Activated CD8-positive, alpha-beta T cell treated with anti-CD3 and anti-CD28 coated beads, Interleukin-2, amount 10 ng/mL, durations not matched to agents 7 days and 5 days (primary cell): ENCODE data around the gene HMG20A. TPM values are rescaled to one million over a fixed set of nuclear protein-coding genes. Genes with fewer than 3 reads are reported as not detected.

Experiments
- ATAC-seq: fragments of 150-1000 bp; cut with Tn5 transposase; one replicate; pipeline ENCODE4 v1.10.0; 2021; ENCODE audit warnings: moderate library complexity
- CTCF ChIA-PET: fragments of 350-600 bp; sonication (Branson Sonifier 250); formaldehyde crosslinking; loops from one replicate; lab custom pipeline; 2021; ENCODE audit warnings: antibody characterized with exemption; lab: Charles Lee
- POLR2A ChIA-PET: fragments of 350-600 bp; sonication (Branson Sonifier 250); formaldehyde crosslinking; loops from one replicate; lab custom pipeline; 2021; ENCODE audit warnings: antibody characterized with exemption; lab: Charles Lee
- DNase-seq: peaks from one replicate; pipeline ENCODE4 v3.0.0-alpha.2; 2020
- H3K27ac Mint-ChIP-seq: one replicate; pipeline ENCODE4 v1.8.0; 2021; ENCODE audit warnings: mild to moderate bottlenecking, mixed read lengths
- H3K27me3 Mint-ChIP-seq: one replicate; pipeline ENCODE4 v1.8.0; 2021; ENCODE audit warnings: low read depth, mixed read lengths
- H3K36me3 Mint-ChIP-seq: one replicate; pipeline ENCODE4 v1.8.0; 2021; ENCODE audit warnings: low read depth, mixed read lengths
- H3K4me1 Mint-ChIP-seq: one replicate; pipeline ENCODE4 v1.8.0; 2021; ENCODE audit warnings: low read depth, mixed read lengths
- H3K4me3 Mint-ChIP-seq: one replicate; pipeline ENCODE4 v1.8.0; 2021; ENCODE audit warnings: mild to moderate bottlenecking, mixed read lengths
- H3K9me3 Mint-ChIP-seq: one replicate; pipeline ENCODE4 v1.8.0; 2022; ENCODE audit warnings: mixed read lengths; ENCODE audit not compliant: insufficient read depth
- total RNA-seq, 2 experiments: library from RNA; stranded (reverse); gene quantifications; one replicate each; pipeline ENCODE4 v1.2.3, GENCODE V29; 2021

The HMG20A gene
- total RNA-seq, 2 experiments from 2014 or later, result 47.5 to 51.7 TPM

DNA sequence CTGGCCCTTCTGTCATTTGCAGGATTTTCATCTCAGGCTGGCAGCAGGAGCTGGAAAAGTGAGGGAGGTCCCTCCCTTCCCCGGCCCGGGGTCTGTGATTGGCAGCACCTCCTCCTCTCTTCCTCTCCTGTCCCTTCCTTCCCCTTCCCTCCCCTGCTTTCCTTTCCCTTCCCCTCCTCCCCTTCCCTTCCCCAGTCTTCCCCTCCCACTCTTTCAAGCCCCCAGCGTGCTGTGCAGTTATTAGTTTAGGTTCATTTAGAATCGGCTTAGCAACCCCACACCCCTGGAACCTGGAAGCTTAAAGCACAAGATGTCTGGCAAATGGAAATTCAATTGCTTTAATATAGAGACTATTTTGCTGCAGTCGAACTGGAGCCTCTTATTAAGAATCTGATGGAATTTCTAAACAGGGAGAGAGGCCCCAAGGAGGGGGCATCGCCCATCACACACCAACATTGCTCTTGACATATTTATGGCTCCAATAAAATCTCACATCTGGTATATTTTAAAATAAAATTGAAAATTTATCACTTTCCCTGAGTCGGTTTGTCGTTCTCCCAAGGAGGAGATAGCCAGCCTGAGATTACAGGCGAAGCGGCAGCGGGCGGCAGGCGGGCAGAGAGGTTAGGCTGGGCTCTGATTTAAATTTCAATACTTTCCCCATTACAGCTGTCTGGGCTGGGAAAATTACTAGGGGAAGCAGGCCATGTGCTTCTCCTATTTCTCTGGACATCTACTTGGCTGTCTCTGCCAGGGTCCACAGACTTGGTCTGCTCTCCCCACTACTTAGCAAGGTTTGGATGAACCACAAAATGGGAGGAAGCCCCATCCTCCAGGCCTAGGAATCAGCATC, 113.1 kb downstream of the HMG20A start:
- CTCF ChIA-PET, result interaction anchor here (3.0 kb wide), 1 partner anchor 9 kb away, joined by 20 read pairs; no protein-coding TSS in a partner anchor
- peaks cover 14% of the 10 kb centered on the region for H3K27me3 Mint-ChIP-seq
- DNase-seq, result no peak
- H3K36me3 Mint-ChIP-seq, result no peaks in the 10 kb centered on the region
- H3K4me3 Mint-ChIP-seq, result no peak overlapping the region
- no peak for ATAC-seq
- H3K9me3 Mint-ChIP-seq, result no peaks in the 10 kb centered on the region
- H3K27ac Mint-ChIP-seq, result no peak overlapping the region
- POLR2A ChIA-PET, result no interaction called here
- H3K4me1 Mint-ChIP-seq, result no peaks in the 10 kb centered on the region

Other genes starting within 250 kb of the HMG20A start
- 10 to 100 TPM; 30.4 to 30.7 TPM for gene PEAK1, start 784 bp upstream of the HMG20A start, total RNA-seq
- not detected for gene LINGO1, start 212.0 kb downstream of the HMG20A start, total RNA-seq